GM19023 (cell line): ENCODE results near the gene SLC25A31.

ENCODE experiments used
- ATAC-seq: cut with Tn5 transposase; IDR thresholded peaks from one replicate; pipeline ENCODE4 v1.9.1; 2021; ENCODE audit warnings: mild to moderate bottlenecking, moderate library complexity; ENCODE audit not compliant: unreplicated experiment

The SLC25A31 gene

GRCh38 chr4:127776620-127777019, 46.4 kb downstream of the SLC25A31 start:
- no peak for ATAC-seq

- ATAC-seq, result no peak
These were observed 47.3 kb downstream of the SLC25A31 start for GRCh38 chr4:127777487-127777886.

- ATAC-seq, result no peak
These were observed 47.9 kb downstream of the SLC25A31 start for GRCh38 chr4:127778102-127778501.

GRCh38 chr4:127780598-127780997, 50.4 kb downstream of the SLC25A31 start:
- no peak for ATAC-seq

- ATAC-seq, result peak; percentile 40
These were observed 51.3 kb downstream of the SLC25A31 start for GRCh38 chr4:127781300-127782024.

- ATAC-seq, result peak; percentile 74
These were observed 51.8 kb downstream of the SLC25A31 start for GRCh38 chr4:127782025-127782274.

- peak; percentile 40 for ATAC-seq
These were observed 52.2 kb downstream of the SLC25A31 start, which contains the start of gene HSPA4L for GRCh38 chr4:127782275-127783025. TSS of gene HSPA4L (plus strand) at chr4:127782322. CDS start at chr4:127782551, 229 bp downstream.

- ATAC-seq, result no peak
These were observed 53.0 kb downstream of the SLC25A31 start for GRCh38 chr4:127783026-127783769.

GRCh38 chr4:127783955-127784770, 54.0 kb downstream of the SLC25A31 start:
- no peak for ATAC-seq

GRCh38 chr4:127788517-127788916, 58.3 kb downstream of the SLC25A31 start:
- ATAC-seq, result peak; percentile 78

GRCh38 chr4:127791391-127791790, 61.2 kb downstream of the SLC25A31 start:
- ATAC-seq, result no peak

GRCh38 chr4:127793528-127793927, 63.3 kb downstream of the SLC25A31 start:
- ATAC-seq, result no peak

GRCh38 chr4:127799711-127800110, 69.5 kb downstream of the SLC25A31 start:
- no peak for ATAC-seq

- ATAC-seq, result no peak
These were observed 79.1 kb downstream of the SLC25A31 start for GRCh38 chr4:127809173-127809800.

GRCh38 chr4:127810551-127810950, 80.4 kb downstream of the SLC25A31 start:
- no peak for ATAC-seq

- ATAC-seq, result no peak
These were observed 92.2 kb downstream of the SLC25A31 start for GRCh38 chr4:127822430-127822829.
